ENCODE measurements around the gene ZNF502.

ZNF502 gene

GRCh38 chr3:44771424-44772098 lies 59.1 kb downstream of the ZNF502 start:
- no peak for DNase-seq

GRCh38 chr3:44772099-44772442 lies 59.6 kb downstream of the ZNF502 start:
- DNase-seq, result no peak

Measured in fibroblast of skin of back (primary cell).